GM12878 (cell line): ENCODE measurements around the gene ITGB5. TPM values are rescaled to one million over a fixed set of nuclear protein-coding genes. Genes with fewer than 3 reads are reported as not detected.

Experiments used
- ATAC-seq: fragments of 200-7000 bp; cut with Tn5 transposase; 3 replicates; pipeline ENCODE4 v1.9.1; 2020; ENCODE audit warnings: mild to moderate bottlenecking, moderate library complexity
- BruUV-seq: library from RNA; stranded (reverse); fragments of 400-500 nt; replicated peaks from 2 replicates; lab custom pipeline; 2021; lab: Mats Ljungman, UMichigan
- CTCF ChIA-PET: fragments of 300-600 bp; sonication (Branson Sonifier 250); formaldehyde crosslinking; extraction: SDS; loops from one replicate; lab custom pipeline; 2021; ENCODE audit warnings: inconsistent platforms; lab: Yijun Ruan, JAX
- POLR2A ChIA-PET: fragments of 350-600 bp; formaldehyde crosslinking; extraction: SDS; loops from one replicate; lab custom pipeline; 2021; ENCODE audit warnings: inconsistent platforms; lab: Charles Lee
- RAD21 ChIA-PET: fragments of 300-600 bp; sonication (Branson Sonifier 250); formaldehyde crosslinking; loops from one replicate; lab custom pipeline; 2023; ENCODE audit warnings: antibody characterized with exemption; ENCODE audit not compliant: unreplicated experiment; lab: Charles Lee
- SMC1A ChIA-PET: fragments of 300-600 bp; sonication (Branson Sonifier 250); formaldehyde crosslinking; loops from one replicate; lab custom pipeline; 2023; ENCODE audit not compliant: unreplicated experiment, uncharacterized antibody; lab: Charles Lee
- DNase-seq: peaks from one replicate; pipeline ENCODE4 v3.0.0-alpha.2; 2011; ENCODE audit warnings: low read depth, low spot score
- FAIRE-seq: peaks from 3 replicates; lab custom pipeline; 2011; peaks lifted over from hg19 to GRCh38; lab: Jason Lieb, UNC
- H2AFZ ChIP-seq: 2 replicates; pipeline ENCODE4 v1.6.0; 2011; ENCODE audit warnings: low read depth, low read length, control low read depth; ENCODE audit not compliant: control insufficient read depth
- H3K27ac ChIP-seq: 2 replicates; pipeline ENCODE4 v1.5.1; 2011; ENCODE audit warnings: control low read depth; ENCODE audit not compliant: control insufficient read depth, insufficient read depth
- H3K27me3 ChIP-seq, 2 experiments: replicated peaks in 1 of 2; 2 replicates each; pipeline versions ENCODE4 v1.6.0 to v1.6.1; 2011; ENCODE audit warnings: low read length in 1 of 2; ENCODE audit not compliant: control insufficient read depth in 2 of 2, insufficient read depth in 2 of 2
- H3K36me3 ChIP-seq, 2 experiments: 2 replicates each; pipeline ENCODE4 v1.5.1; 2011; ENCODE audit warnings: low read length in 1 of 2; ENCODE audit not compliant: control insufficient read depth in 2 of 2, insufficient read depth in 2 of 2
- H3K4me1 ChIP-seq: 2 replicates; pipeline ENCODE4 v1.6.1; 2011; ENCODE audit warnings: mild to moderate bottlenecking, low read length, moderate library complexity, mixed read lengths; ENCODE audit not compliant: control insufficient read depth, insufficient read depth
- H3K4me2 ChIP-seq: 2 replicates; pipeline ENCODE4 v1.6.0; 2011; ENCODE audit warnings: control low read depth; ENCODE audit not compliant: control insufficient read depth, insufficient read depth
- H3K4me3 ChIP-seq: fragments of 200-600 bp; sonication (generic); 2 replicates; pipeline ENCODE4 v1.5.1; 2016
- H3K79me2 ChIP-seq: 2 replicates; pipeline ENCODE4 v1.6.0; 2011; ENCODE audit warnings: low read length; ENCODE audit not compliant: control insufficient read depth, insufficient read depth
- H3K9ac ChIP-seq: 2 replicates; pipeline ENCODE4 v1.8.0; 2011; ENCODE audit warnings: low read length, control low read depth, mixed read lengths; ENCODE audit not compliant: control insufficient read depth, insufficient read depth
- H3K9me3 ChIP-seq: replicated peaks from 3 replicates; pipeline ENCODE4 v1.5.1; 2011; ENCODE audit warnings: mild to moderate bottlenecking, low read length; ENCODE audit not compliant: control insufficient read depth, insufficient read depth
- H4K20me1 ChIP-seq: 2 replicates; pipeline ENCODE4 v1.6.0; 2011; ENCODE audit not compliant: control insufficient read depth, insufficient read depth
- CREB1 ChIP-seq: IDR thresholded peaks from 2 replicates; pipeline ENCODE4 v1.6.1; 2012; ENCODE audit warnings: low read depth, mild to moderate bottlenecking, inconsistent platforms
- CREM ChIP-seq: IDR thresholded peaks from 2 replicates; pipeline ENCODE4 v1.6.1; 2014; ENCODE audit warnings: antibody characterized with exemption, low read depth
- EED ChIP-seq: sonication (generic); IDR thresholded peaks from 2 replicates; pipeline ENCODE4 v1.6.1; 2016; ENCODE audit warnings: antibody characterized with exemption, low read depth
- GABPA ChIP-seq: IDR thresholded peaks from 2 replicates; pipeline ENCODE4 v1.6.1; 2014; ENCODE audit warnings: antibody characterized with exemption, low read depth, mild to moderate bottlenecking, inconsistent platforms
- GATAD2B ChIP-seq: fragments of 450-650 bp; conservative IDR thresholded peaks from 2 replicates; pipeline ENCODE4 v1.6.1; 2017; ENCODE audit warnings: low read depth, mild to moderate bottlenecking, moderate library complexity
- RAD51 ChIP-seq: fragments of 450-650 bp; IDR thresholded peaks from 2 replicates; pipeline ENCODE4 v1.6.1; 2016; ENCODE audit warnings: moderate library complexity, mild to moderate bottlenecking, inconsistent platforms
- RELA ChIP-seq: fragments of 450-650 bp; IDR thresholded peaks from 2 replicates; pipeline ENCODE4 v1.8.0; 2014; ENCODE audit warnings: borderline replicate concordance; ENCODE audit not compliant: partially characterized antibody
- TCF7 ChIP-seq: IDR thresholded peaks from 2 replicates; pipeline ENCODE4 v1.6.1; 2014; ENCODE audit warnings: antibody characterized with exemption, borderline replicate concordance
- ZNF207 ChIP-seq: fragments of 450-650 bp; IDR thresholded peaks from 2 replicates; pipeline ENCODE4 v1.6.1; 2014; ENCODE audit warnings: antibody characterized with exemption, mild to moderate bottlenecking, borderline replicate concordance
- ZNF274 ChIP-seq: IDR thresholded peaks from one replicate; pipeline ENCODE4 v1.8.0; 2011; ENCODE audit not compliant: insufficient read length, insufficient read depth
- WGBS: methylation state at CpG from one replicate; pipeline ENCODE4 v1.1.6; 2016; ENCODE audit warnings: low lambda C conversion rate; ENCODE audit not compliant: insufficient replicate concordance, insufficient coverage; ENCODE audit errors: missing lambda C conversion rate; 5-methylcytosine and 5-hydroxymethylcytosine counted together
- in situ Hi-C: fragments of 300-500 bp; cut with MboI; formaldehyde crosslinking; loops from 9 replicates; pipeline ENCODE4 v1.14.3; 2018; ENCODE audit warnings: mixed read lengths
- intact Hi-C: fragments of 100-400 bp; cut with micrococcal nuclease; formaldehyde crosslinking; loops from one replicate; pipeline ENCODE4 v1.14.2; 2022; ENCODE audit not compliant: unreplicated experiment
- polyA plus RNA-seq, 11 experiments: library from polyadenylated mRNA; depleted of rRNA in 4 of 11; unstranded in 6 of 11; stranded (reverse) in 5 of 11; fragments of >200 nt; fragmentation: Nextera tagmentation in 4 of 11; fragmentation: Illumina TruSeq in 1 of 11; extraction: Ambion mirVana in 4 of 11; extraction: Trizol in 1 of 11; gene quantifications; 1 replicate in 1 of 11; 2 replicates in 10 of 11; pipeline versions ENCODE4 v1.2.1 to v1.2.3, GENCODE V29; 2011 to 2016; ENCODE audit warnings: inconsistent platforms in 2 of 11, missing spikeins in 2 of 11, low read depth in 1 of 11
- total RNA-seq, 4 experiments: library from RNA; depleted of rRNA in 3 of 4; stranded (reverse); fragments of >200 nt in 3 of 4; fragmentation: Illumina TruSeq in 1 of 4; extraction: Trizol in 1 of 4; gene quantifications; 2 replicates each; pipeline versions ENCODE4 v1.2.1 to v1.2.3, GENCODE V29; 2013 to 2021
- TF ChIP-seq, protein P1 (sequence below), 3 experiments: IDR thresholded peaks in 2 of 3; conservative IDR thresholded peaks in 1 of 3; 2 replicates each; pipeline ENCODE4 v1.5.1; 2011; ENCODE audit warnings: low read depth in 3 of 3, low read length in 3 of 3, mild to moderate bottlenecking in 3 of 3, control low read depth in 2 of 3, moderate library complexity in 2 of 3, inconsistent platforms in 1 of 3, mixed read lengths in 1 of 3; ENCODE audit not compliant: control insufficient read depth in 2 of 3, insufficient read depth in 1 of 3; ENCODE audit errors: extremely low read depth in 1 of 3
- TF ChIP-seq, protein P2 (sequence below): fragments of 450-650 bp; IDR thresholded peaks from 2 replicates; pipeline ENCODE4 v1.6.1; 2017; ENCODE audit warnings: low read depth, mild to moderate bottlenecking, moderate library complexity

ITGB5 gene
- total and polyA plus RNA-seq, 10 of the 15 experiments (the other 5 are each of a cell fraction or from before 2014, with no cell fraction given) = 0.05 to 10.0 (median 0.83) TPM; not detected in 2

DNA sequence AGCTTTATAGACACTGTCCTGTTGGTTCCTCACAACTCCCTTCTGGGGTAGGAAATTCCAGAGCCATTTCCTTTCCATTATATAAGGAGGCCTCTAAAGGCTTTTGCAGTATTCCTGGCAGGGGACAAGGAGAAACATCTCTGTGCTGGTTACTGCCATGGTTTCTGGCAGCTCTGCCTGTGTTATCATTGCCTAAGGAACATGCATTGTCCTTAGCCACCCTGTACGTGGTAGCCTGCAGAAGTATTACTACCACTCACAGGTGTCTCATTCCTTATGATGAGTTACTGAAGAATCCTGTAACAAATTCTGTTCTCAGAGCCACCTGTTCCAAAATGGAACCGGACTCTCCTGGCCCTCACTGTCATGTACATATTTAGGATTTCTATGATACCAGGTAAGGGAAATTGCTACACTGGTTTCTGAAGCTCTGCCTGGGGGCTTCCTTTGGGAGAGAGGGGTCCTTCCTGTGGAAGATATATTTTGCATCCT lies 98.9 kb downstream of the ITGB5 start:
- POLR2A ChIA-PET = no interaction called here
- Histone ChIP-seq H3K9me3 (no peaks in the 10 kb centered on the region), H4K20me1 (no peaks in the 10 kb centered on the region), H2AFZ (no peak overlapping the region), H3K36me3 (no peaks in the 10 kb centered on the region), H3K27me3 (no peaks in the 10 kb centered on the region), H3K9ac (no peak overlapping the region), H3K4me3 (no peak overlapping the region), H3K27ac (no peak overlapping the region), H3K4me2 (no peak overlapping the region), H3K4me1 (peaks cover 15% of the 10 kb centered on the region), H3K79me2 (no peaks in the 10 kb centered on the region)
- CTCF ChIA-PET = interaction anchor here (1.0 to 7.0 kb wide), 10 partner anchors 9 to 142 kb away, joined by 3 to 96 read pairs (median 13); no protein-coding TSS in a partner anchor
- intact Hi-C loops (no loop called here), in situ Hi-C loops (no loop called here)
- no TSS peak for BruUV-seq
- FAIRE-seq (no peak), ATAC-seq (no peak), DNase-seq (no peak)
- SMC1A ChIA-PET = interaction anchor here (1.4 to 7.1 kb wide), 6 partner anchors 10 to 114 kb away, joined by 5 to 88 read pairs (median 20); no protein-coding TSS in a partner anchor
- WGBS = 69% methylated on average over 2 of the region's 2 CpGs
- no peak for TF ChIP-seq RELA
- RAD21 ChIA-PET = interaction anchor here (0.7 to 5.3 kb wide), 7 partner anchors 10 to 113 kb away, joined by 4 to 41 read pairs (median 5); no protein-coding TSS in a partner anchor

DNA sequence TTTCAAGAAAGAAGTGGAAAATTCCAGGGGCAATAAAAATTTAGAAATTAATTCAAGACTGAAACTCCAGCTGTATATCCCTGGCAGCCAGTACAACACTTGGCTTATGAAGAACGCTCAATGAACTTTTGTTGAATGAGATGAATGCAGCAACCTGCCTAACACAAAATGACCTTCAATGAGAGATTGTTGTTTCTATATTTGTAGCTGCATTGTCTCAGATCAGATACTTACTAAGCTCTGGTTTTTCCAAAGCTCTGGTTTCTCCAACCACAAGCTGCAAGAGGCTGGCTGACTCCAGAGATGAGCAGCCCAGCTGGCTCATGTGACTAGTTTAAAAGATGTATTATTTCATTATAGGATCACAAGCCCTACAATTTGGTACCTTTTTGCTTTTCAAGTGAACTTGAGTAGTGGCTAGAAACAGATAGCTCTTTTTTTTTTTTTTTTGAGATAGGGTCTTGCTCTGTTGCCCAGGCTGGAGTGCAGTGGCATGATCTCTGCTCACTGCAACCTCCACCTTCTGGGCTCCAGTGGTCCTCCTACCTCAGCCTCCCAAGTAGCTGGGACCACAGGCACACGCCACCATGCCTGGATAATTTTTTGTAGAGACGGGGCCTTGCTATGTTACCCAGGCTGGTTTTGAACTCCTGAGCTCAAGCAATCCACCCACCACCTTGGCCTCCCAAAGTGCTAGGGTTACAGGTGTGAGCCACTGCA lies 99.5 kb downstream of the ITGB5 start:
- no peak for DNase-seq
- Histone ChIP-seq H3K9ac (no peak overlapping the region), H4K20me1 (no peaks in the 10 kb centered on the region), H3K27me3 (no peaks in the 10 kb centered on the region), H3K79me2 (no peaks in the 10 kb centered on the region), H3K4me3 (no peak overlapping the region), H2AFZ (no peak overlapping the region), H3K4me2 (no peak overlapping the region), H3K36me3 (no peaks in the 10 kb centered on the region), H3K9me3 (no peaks in the 10 kb centered on the region), H3K27ac (no peak overlapping the region), H3K4me1 (peaks cover 15% of the 10 kb centered on the region)
- ChIA-PET CTCF (interaction anchor here (0.7 to 7.0 kb wide), 25 partner anchors 9 to 146 kb away, joined by 3 to 96 read pairs (median 5); partner anchors contain the start of gene MUC13), SMC1A (interaction anchor here (0.8 to 7.1 kb wide), 14 partner anchors 10 to 117 kb away, joined by 3 to 88 read pairs (median 8); no protein-coding TSS in a partner anchor), RAD21 (interaction anchor here (0.7 to 5.3 kb wide), 18 partner anchors 9 to 136 kb away, joined by 3 to 41 read pairs (median 4); partner anchors contain the start of gene ITGB5), POLR2A (interaction anchor here (0.7 to 1.6 kb wide), 2 partner anchors 10 to 48 kb away, joined by 3 to 4 read pairs; no protein-coding TSS in a partner anchor)
- FAIRE-seq = no peak
- BruUV-seq = no TSS peak
- in situ Hi-C loops (no loop called here), intact Hi-C loops (no loop called here)
- 96% methylated on average over 3 of the region's 3 CpGs for WGBS
- ATAC-seq = no peak
- TF ChIP-seq GATAD2B = no peak
- no peak for TF ChIP-seq EED
- TF ChIP-seq RAD51 = no peak
- TF ChIP-seq ZNF274 = no peak
- no peak for TF ChIP-seq TCF7
- no peak for TF ChIP-seq CREB1
- TF ChIP-seq, protein P1, sequence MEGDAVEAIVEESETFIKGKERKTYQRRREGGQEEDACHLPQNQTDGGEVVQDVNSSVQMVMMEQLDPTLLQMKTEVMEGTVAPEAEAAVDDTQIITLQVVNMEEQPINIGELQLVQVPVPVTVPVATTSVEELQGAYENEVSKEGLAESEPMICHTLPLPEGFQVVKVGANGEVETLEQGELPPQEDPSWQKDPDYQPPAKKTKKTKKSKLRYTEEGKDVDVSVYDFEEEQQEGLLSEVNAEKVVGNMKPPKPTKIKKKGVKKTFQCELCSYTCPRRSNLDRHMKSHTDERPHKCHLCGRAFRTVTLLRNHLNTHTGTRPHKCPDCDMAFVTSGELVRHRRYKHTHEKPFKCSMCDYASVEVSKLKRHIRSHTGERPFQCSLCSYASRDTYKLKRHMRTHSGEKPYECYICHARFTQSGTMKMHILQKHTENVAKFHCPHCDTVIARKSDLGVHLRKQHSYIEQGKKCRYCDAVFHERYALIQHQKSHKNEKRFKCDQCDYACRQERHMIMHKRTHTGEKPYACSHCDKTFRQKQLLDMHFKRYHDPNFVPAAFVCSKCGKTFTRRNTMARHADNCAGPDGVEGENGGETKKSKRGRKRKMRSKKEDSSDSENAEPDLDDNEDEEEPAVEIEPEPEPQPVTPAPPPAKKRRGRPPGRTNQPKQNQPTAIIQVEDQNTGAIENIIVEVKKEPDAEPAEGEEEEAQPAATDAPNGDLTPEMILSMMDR (IDR thresholded peaks at IDR 0.05 in 2 of 3, conservative IDR thresholded peaks at IDR 0.05 in 1 of 3; ENCODE audit: control insufficient read depth in 2 of 3, extremely low read depth in 1 of 3, insufficient read depth in 1 of 3, low read depth in 3 of 3, low read length in 3 of 3) = no peak
- no peak for TF ChIP-seq GABPA
- TF ChIP-seq CREM = no peak
- TF ChIP-seq, protein P2, sequence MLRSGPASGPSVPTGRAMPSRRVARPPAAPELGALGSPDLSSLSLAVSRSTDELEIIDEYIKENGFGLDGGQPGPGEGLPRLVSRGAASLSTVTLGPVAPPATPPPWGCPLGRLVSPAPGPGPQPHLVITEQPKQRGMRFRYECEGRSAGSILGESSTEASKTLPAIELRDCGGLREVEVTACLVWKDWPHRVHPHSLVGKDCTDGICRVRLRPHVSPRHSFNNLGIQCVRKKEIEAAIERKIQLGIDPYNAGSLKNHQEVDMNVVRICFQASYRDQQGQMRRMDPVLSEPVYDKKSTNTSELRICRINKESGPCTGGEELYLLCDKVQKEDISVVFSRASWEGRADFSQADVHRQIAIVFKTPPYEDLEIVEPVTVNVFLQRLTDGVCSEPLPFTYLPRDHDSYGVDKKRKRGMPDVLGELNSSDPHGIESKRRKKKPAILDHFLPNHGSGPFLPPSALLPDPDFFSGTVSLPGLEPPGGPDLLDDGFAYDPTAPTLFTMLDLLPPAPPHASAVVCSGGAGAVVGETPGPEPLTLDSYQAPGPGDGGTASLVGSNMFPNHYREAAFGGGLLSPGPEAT = no peak
- no peak for TF ChIP-seq ZNF207
